HG02973 (cell line): ENCODE measurements around the gene LAMA2.

ENCODE experiments used
- ATAC-seq: cut with Tn5 transposase; IDR thresholded peaks from one replicate; pipeline ENCODE4 v1.9.1; 2021; ENCODE audit warnings: moderate library complexity; ENCODE audit not compliant: unreplicated experiment

The LAMA2 gene

DNA sequence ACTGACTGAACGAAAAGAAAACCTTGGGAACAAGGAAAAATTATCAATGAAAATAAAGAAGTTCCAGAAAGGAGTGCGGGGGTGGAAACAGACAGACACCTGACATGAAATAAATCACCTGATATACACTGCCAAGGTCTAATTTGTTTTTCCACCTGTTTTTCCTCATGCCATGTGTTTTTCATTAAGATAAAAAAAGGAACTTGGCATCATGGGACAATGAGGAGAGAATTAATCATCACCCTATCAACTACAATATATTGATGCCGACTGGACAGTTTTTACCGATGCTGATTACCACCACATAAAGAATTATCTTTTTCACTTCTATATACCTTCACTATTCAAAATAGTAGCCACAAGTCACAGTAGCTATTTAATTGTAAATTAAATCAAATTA, 593.9 kb downstream of the LAMA2 start:
- no peak for ATAC-seq

DNA sequence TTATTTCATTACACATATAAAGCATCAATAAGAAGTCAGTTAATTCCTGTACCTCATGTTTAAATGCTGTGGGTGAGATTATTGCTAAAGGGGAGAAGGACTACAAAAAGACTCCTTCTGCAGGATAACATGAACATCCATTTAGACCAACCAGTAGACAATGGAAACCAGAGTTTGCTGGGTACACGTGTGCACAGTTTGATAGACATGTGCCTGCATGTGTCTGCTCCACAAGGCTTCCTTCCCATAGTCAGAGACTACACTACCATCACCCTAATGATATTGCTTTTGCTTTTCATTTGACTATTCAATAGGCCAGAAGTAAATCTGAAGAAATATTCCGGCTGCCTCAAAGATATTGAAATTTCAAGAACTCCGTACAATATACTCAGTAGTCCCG, 595.4 kb downstream of the LAMA2 start:
- ATAC-seq, result no peak

GRCh38 chr6:129481706-129482105, 598.8 kb downstream of the LAMA2 start:
- no peak for ATAC-seq

- no peak for ATAC-seq
Observed at GRCh38 chr6:129485746-129486145, 602.8 kb downstream of the LAMA2 start.

DNA sequence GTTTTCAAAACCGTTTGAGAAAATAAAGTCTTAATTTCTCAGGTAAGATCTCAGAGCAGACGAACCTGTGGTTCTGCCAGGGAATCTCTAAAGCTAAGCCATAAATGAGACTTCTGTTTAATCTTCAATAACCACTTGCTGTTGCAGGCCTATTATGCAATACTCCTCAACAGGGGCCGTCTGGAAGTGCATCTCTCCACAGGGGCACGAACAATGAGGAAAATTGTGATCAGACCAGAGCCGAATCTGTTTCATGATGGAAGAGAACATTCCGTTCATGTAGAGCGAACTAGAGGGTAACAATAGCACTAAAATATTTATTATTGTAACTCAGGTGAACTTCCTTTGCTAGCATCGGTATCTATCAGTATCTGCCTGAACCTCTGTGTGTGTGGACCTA, 603.4 kb downstream of the LAMA2 start:
- no peak for ATAC-seq

DNA sequence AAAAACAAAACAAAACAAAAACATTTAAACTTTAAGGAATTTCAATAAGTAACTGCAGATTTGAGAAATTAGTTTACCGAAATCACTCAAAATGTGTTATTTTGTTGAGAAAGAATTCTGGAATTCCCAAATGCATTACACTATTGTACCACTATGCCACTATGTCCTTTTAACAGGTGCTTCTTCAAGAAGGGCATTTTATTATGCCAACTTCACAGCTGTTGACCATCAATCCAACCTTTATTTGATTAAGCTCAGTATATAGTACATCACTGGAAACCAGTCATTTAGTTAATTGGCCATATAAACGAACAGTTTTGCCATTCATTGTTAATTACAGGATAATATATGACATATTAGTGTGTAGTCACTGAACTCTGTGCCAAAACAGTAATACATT, 605.4 kb downstream of the LAMA2 start:
- ATAC-seq, result no peak

DNA sequence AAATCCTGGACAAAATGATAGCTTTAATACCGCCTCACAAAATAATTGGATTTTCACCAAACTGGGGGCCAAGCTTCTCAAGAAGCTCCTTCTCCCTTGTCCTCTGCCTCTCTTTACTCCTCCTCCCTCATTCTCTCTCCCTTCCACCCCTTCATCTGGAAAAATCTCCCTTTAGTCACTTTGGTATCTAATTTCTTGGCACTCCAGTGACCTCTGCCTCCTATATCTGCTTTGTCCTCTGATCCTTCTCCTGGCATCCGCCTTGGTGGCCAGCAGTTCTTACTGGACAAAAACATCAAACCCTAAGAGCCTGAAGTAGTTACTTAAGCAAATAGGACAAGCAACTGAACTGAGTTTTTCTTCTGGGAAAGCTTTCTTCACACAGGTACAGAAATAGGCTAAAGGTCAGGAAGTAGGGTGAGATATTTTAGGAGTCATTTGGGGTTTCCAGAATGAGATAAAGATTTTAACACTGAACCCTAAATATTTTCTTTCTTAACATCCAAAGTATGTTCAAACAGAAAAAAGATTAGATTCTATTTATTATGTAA, 606.4 kb downstream of the LAMA2 start:
- ATAC-seq, result no peak

GRCh38 chr6:129490521-129491255, 607.8 kb downstream of the LAMA2 start:
- ATAC-seq, result peak; percentile 90

DNA sequence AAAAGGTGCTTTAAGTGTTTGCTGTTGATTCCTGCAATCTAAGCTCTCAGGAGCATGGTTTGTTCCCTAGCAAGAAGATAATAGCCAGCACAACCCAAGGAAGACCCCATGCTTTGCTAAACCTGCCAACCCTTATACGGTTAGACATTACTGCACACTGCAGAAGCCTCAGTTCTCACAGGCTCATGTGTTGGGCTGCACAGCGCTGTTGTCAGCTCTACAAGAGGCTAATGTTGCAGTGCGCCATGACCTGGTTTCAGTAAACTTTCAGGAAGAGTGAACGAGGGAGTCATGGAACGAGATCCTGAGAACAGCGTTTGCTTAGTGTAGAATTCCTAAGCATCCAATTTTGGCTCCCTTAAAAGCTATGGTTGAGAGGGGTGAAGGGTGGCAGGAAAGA, 608.5 kb downstream of the LAMA2 start:
- no peak for ATAC-seq

- ATAC-seq, result no peak
Observed at GRCh38 chr6:129492260-129492659, 609.3 kb downstream of the LAMA2 start.

GRCh38 chr6:129493354-129493902, 610.5 kb downstream of the LAMA2 start:
- no peak for ATAC-seq

DNA sequence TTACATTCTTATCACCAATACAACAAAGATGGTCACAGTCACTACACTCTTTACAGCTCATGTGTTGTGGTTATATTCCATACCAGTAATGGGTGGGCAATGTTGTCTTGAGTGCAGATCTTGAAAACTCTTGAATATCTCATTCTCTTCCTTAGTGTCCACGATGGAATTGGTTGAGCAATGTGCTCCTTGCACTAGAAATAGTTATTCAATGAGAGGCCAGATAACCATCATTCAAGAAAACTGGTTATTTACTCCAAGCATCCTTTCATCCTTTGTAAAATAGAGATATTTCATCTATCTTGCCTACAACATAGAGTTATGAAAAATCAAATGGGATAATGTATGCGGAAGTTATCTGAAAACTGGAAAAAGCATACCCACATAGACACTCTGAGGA, 611.2 kb downstream of the LAMA2 start:
- no peak for ATAC-seq

DNA sequence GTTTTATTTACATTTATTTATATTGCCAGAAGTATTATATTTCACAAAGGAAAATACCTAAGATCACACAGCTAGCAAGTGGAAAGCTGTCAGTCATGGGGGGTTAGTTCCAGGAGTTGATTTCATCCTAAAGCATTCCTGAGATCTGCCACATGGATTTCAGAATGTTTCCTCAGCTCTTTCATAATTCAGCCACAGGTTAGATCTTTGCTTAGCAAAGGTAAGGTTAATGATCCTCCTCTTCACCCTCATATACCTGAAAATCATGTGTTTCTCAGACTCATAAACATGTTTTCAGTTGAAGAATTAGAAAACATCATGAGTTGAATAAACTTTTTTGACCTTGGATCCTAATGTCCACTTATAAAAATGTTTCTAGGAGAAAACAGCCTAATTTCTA, 611.6 kb downstream of the LAMA2 start:
- no peak for ATAC-seq

GRCh38 chr6:129495652-129496051, 612.7 kb downstream of the LAMA2 start:
- ATAC-seq, result no peak

- no peak for ATAC-seq
Observed at GRCh38 chr6:129497481-129498441, 614.8 kb downstream of the LAMA2 start.

GRCh38 chr6:129498541-129498940, 615.6 kb downstream of the LAMA2 start:
- ATAC-seq, result no peak

DNA sequence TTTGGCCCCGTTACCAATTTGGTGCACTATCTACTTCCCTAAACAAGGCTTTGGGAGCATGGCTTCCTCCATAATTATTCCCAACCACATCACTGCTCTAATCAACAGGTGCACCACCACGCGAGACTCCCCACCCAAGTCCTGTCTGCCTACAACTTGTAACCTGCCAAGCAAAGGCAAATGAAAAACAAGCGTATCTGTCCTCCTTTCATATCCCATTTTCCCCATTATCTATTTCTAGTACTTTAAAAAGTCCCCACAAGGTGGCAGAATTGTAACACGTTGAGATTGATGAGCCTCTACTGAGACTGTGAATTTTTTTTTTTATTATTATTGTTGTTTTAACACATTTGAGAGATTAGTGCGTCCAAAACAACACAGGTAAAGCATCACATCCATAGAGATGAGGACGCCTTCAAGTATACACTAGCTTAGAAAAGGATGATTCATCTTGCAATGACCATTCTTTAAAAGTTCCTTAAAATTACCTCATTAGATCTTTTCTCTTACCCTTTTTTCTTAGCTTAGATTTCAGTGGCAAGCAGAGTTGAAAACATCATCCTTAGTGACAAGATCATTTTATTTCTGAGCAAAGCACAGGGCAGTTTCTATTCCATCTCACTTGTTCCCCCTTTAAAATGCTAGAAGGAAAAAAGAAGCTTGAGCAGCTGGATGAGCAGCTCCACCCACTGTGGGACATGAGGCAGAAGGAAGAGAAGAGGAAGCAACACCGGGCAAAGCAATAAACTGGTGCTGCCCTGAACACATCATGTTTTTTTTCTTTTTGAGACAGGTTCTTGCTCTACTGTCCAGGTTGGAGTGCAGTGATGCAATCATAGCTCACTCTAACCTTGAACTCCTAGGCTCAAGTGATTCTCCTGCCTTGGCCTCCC, 616.3 kb downstream of the LAMA2 start:
- ATAC-seq, result peak; percentile 67

GRCh38 chr6:129499843-129500219, 616.9 kb downstream of the LAMA2 start:
- no peak for ATAC-seq

- ATAC-seq, result no peak
Observed at GRCh38 chr6:129500958-129501739, 618.2 kb downstream of the LAMA2 start.
